Stimulated activated CD4-positive, alpha-beta T cell treated with anti-CD3 and anti-CD28 coated beads, TNF-alpha, amount 100 ng/mL, for 48 hours (primary cell): ENCODE measurements around the gene VAV2.

Source experiments
- DNase-seq, 3 donors: peaks; one replicate each; pipeline ENCODE4 v3.0.0-alpha.2; 2020; ENCODE audit warnings: low read depth in 3 of 3

Gene VAV2

GRCh38 chr9:133991964-133992779 is at the start of gene VAV2:
Gene VAV2, minus strand, starts transcription at chr9:133992324. Its CDS starts 46 bp downstream, at chr9:133992278.
- peak in 1 of 3 donors; percentile 33 for DNase-seq

GRCh38 chr9:134041649-134041962 is 49.5 kb upstream of the VAV2 start:
- no peak for DNase-seq

- DNase-seq = no peak
Observed at GRCh38 chr9:134040781-134041648, 48.9 kb upstream of the VAV2 start.

- no peak for DNase-seq
Observed at GRCh38 chr9:134040176-134040565, 48.0 kb upstream of the VAV2 start.

- no peak for DNase-seq
Observed at GRCh38 chr9:134039386-134040175, 47.5 kb upstream of the VAV2 start.

- no peak for DNase-seq
Observed at GRCh38 chr9:134037641-134038040, 45.5 kb upstream of the VAV2 start.

GRCh38 chr9:134036130-134036529 is 44.0 kb upstream of the VAV2 start:
- DNase-seq = no peak

GRCh38 chr9:134035041-134036039 is 43.2 kb upstream of the VAV2 start:
- no peak for DNase-seq

- no peak for DNase-seq
Observed at GRCh38 chr9:134034215-134035040, 42.3 kb upstream of the VAV2 start.

- DNase-seq = no peak
Observed at GRCh38 chr9:134033516-134034214, 41.5 kb upstream of the VAV2 start.

- DNase-seq = no peak
Observed at GRCh38 chr9:134032456-134033222, 40.5 kb upstream of the VAV2 start.

- no peak for DNase-seq
Observed at GRCh38 chr9:134031783-134032182, 39.7 kb upstream of the VAV2 start.

GRCh38 chr9:134030821-134031470 is 38.8 kb upstream of the VAV2 start:
- no peak for DNase-seq

GRCh38 chr9:134029248-134030226 is 37.4 kb upstream of the VAV2 start:
- no peak for DNase-seq

GRCh38 chr9:134028575-134029247 is 36.6 kb upstream of the VAV2 start:
- DNase-seq = no peak

- no peak for DNase-seq
Observed at GRCh38 chr9:134028076-134028475, 36.0 kb upstream of the VAV2 start.
